Occipital lobe (tissue), 2 donors: Measurements from ENCODE around the gene DAGLB. TPM values are rescaled to one million over a fixed set of nuclear protein-coding genes. Genes with fewer than 3 reads are reported as not detected.
"Not testable (repeated sequence)": the region's sequence is repeated elsewhere in the genome, so short reads cannot be mapped to it uniquely, and the experiment has no call there.

ENCODE experiments used
- DNase-seq: peaks from one replicate; lab custom pipeline; 2025; lab: John Stamatoyannopoulos, UW
- total RNA-seq: library from RNA; depleted of rRNA; stranded (reverse); fragments of >200 nt; gene quantifications from one replicate; pipeline ENCODE4 v1.2.3, GENCODE V29; 2014

The DAGLB gene
- total RNA-seq, 1 donor from 2014 or later = 27.9 TPM

DNA sequence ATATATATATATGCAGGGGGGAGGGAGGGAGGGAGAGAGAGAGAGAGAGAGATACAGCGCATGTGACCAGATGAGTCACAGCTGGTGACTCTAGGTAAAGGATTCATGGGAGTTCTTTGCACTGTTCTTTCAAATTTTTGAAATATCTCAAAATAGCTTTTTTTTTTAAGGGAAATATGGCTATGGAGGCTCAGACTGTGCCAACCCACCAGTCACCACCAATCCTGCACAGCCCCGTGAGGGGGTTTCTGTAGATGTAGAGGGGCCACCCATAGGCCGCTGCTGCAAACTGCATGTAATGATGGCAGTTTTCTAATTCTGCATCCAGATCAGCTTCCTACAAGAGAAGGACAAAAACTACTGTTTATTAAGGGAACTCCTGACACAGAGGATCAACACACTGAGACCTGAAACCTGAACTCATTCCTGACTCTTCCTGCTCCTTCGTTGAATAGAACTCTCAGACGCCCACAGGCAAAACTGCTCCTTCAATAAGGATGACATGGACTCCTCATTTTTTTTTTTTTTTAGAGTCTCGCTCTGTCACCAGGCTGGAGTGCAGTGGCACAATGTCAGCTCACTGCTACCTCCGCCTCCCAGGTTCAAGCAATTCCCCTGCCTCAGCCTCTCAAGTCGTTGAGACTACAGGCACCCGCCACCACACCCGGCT, 17.3 kb downstream of the DAGLB start:
- DNase-seq = peak; percentile 16

DNA sequence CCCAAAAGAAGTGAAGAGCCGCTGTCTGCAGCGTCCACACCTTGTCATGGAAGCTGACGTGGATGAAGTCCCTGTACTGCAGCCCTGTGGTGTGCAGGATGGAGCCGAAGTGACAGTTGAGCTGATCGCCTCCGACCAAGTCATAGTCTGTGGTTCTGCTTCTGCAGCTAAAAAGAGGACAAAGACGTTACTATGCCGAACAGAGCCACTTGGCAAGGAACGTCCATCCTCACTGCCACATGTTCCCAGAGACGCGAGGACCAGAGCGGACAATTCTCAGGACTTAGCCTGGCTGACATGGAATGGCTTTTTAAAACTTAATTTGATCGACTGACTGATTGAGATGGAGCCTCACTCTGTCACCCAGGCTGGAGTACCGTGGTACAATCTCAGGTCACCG, 21.8 kb downstream of the DAGLB start:
- DNase-seq = no peak

DNA sequence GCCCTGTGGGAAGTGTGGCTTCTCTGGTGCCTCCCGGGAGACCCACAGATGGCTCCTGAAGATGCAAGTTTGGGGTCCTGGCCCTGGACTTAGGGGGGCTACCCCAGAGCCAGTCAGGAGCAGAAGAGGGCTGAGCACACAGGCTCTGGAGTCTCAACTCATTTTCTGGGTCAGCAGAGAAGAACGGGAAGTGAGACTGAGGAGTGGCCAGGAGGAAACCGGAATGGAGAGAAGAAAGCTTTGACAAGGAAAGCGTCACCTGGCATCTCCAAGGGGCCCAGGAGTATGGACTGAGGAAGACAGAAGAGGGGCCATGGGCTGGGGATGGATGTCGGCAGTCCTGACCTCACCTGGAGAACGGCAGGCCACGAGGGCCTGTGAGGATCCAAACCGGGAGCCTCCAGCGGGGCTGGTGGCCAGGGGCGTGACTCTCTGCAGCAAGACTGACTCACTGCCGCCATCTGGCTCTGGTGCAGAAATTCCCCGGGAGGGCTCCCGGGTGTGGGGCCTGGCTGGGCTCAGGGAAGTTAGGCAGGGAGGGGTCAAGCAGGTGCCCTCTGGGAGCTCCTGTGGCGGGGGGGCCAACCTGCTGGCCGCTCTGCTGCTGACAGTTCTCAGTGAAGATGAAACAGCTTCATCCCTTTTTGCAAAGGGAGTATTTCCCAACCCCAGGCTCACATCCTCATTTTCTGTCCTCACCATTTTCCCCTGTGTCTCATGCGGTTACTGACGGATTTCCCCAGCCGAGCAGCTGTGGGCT, 23.6 kb downstream of the DAGLB start:
- no peak for DNase-seq

DNA sequence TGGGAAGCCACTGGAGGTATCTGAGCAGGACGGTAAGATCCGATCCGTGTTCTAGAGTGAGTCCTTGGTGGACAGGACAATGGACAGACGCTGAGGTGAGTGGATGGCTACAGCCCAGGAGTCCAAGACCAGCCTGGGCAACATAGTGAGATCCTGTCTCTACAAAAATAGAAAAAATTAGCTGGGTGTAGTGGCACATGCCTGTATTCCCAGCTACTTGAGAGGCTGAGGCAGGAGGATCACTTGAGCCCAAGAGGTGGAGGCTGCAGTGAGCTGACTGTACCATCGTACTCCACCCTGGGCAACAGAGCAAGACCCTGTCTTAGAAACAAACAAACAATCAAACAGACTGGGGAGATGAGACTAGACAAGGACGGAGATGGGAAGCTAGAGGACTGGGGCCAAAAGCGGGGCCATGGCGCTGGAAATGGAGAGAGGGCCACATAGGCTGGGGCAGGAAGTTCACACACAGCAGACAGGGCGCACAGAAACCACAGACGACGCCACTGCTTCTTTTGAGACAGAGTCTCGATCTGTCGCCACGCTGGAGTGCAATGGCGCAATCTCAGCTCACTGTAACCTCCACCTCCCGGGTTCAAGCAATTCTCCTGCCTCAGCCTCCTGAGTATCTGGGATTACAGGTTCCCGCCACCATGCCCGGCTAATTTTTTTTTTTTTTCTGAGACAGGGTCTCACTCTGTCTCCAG, 24.7 kb downstream of the DAGLB start:
- no peak for DNase-seq

DNA sequence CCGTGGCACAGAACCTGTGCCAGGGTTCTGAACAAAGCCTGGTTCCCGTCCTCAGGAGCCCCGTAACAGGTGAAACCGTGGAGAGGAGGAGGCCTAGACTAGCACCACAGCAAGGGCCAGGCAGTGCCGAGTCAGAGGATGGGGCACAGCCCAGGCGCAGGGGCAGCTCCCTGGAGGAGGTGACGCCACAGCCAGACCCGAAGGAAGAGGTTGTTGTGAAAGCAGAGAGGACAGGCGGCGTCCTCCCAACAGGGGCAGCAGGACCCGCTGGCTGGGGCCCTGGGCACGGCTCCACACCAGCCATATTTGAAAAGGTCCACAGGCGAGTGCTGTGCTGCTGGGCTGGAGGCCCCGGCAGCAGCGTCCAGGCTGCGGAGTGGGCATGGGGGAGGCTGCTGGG, 25.7 kb downstream of the DAGLB start:
- no peak for DNase-seq

DNA sequence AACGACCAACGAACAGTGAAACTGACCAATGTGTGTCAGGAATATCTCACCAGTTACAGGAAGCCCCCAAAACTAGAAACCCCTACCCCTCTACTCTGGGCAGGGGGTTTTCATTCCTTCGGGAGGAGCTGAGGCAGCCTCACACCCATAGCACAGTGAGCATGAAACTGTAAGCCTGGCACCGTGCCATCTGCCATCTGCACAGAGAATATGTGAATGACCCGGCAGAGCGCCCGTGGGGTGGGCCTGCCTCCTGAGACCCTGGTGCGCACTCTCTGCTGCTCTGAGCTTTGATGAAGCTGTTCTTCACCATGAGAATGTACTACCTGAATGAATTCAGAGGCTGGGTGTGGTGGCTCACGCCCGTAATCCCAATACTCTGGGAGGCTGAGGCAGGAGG, 27.1 kb downstream of the DAGLB start:
- DNase-seq = no peak

DNA sequence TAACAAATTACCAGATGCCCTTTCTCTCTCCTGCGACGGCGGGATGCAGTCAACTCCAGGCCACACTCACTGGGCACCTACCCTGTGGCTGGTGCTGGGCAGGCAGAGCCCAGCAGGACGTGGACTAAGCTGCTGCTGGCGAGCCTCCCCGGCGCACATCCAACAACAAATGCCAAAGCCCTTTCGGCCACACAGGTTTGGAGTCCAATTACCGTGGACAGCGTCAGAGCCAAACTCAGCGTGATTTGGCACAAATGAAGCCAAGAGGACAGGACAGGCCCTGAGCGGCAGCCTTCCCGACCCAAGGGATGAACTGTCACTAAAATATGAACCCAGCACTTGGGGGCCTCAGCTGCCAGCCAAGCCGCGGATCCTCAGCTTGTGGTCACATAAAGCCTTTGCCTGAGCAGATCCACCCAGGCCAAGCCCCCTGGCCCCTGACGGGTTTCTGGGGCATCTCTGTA, 28.4 kb downstream of the DAGLB start:
- no peak for DNase-seq

DNA sequence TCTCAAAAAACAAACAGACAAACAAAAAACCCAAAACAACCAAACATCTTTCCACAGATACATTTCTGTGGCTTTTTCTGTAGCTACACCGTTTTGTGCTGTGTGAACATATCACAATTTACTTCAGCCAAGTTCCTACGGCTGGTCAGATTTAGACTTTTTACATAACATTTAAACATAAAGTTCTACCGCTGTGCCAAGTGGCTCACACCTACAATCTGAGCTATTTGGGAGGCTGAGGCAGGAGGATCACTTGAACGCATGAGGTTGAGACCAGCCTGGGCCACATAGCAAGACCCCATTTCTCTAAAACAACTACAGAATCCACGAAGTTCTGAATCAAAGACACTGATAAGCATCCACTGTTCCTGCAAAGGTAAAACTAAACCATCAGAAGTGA, 30.3 kb downstream of the DAGLB start:
- DNase-seq = no peak

DNA sequence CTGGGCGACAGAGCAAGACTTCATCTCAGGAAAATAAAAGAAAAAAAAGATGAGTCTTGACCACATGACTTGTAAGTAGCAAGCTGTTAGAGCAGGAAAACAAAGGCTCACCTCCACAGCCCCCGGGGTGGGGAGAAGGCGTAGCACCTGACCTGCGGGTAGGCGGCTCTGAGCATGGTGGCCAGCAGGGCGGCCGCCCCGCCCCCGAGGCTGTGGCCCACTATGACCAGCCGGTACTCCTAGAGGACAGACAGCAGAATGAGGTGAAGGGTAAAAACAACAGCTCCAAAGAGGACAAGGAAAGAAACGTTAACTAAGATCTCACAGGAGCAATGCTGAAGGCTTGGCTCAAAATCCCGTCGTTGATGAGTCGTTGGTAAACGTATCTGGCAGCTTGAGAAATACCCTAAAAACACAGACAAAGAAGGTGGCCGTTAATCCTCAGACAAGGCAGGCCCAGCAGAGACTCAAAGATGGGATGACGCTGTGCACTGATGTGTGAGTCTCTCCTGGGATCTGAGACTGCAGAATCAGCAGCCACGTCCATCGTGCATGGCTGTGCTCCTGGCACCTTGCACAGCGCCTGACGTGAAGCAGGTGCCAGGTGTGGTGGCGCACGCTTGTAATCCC, 31.1 kb downstream of the DAGLB start:
- no peak for DNase-seq

DNA sequence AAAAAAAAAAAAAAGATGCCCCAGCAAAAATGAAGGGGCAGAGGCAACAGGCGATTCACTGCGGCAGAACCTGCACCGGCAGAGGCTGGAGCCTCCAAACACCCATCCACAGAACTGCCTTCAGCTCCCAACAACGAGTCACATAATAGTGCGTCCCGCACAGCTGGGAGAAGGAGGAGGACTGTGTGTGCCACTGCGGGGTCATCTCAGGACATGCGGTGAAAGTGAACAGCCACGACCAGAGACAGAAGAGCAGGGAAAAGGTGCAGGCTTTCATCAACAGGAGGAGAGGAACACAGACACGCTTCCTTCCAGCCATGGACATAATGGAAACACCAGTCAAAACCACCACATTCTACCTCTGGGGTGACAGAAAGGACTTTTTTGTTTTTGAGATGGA, 34.1 kb downstream of the DAGLB start:
- DNase-seq = no peak

DNA sequence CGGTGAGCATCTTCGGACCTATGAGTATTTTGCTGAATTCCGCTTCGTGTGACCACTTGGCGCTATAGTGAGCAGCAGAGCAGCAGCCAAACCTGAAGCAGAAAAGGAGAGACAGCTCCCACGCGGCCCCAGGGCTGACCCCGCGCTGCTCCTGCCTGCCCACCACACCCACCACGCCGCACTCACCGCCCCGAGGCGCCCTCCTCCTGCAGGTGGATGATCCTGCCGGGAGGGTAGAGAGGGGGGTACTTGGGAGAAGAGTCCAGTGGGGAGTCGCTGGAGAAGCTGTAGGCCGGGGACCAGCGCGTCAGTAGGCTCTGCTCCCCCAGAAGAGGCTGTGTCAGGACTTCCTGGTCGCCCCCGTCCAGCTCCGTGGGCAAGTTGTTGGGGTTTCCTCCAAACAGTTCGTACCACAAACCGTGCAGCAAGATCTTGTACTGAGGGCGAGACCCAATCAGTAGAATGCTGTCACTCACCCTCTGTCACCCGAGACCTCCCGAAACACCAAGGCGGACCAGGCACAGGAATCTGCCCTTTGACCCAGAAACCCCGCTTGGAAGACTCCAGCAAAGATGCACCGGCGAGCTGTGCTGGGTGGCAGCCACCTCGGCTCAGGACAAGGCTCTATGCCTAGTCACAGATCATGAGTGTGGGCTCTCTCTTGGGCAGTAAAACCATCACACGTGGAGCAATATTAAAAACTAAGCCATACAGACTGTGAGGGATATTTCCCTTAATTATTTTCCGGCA, 37.6 kb downstream of the DAGLB start:
- no peak for DNase-seq

DNA sequence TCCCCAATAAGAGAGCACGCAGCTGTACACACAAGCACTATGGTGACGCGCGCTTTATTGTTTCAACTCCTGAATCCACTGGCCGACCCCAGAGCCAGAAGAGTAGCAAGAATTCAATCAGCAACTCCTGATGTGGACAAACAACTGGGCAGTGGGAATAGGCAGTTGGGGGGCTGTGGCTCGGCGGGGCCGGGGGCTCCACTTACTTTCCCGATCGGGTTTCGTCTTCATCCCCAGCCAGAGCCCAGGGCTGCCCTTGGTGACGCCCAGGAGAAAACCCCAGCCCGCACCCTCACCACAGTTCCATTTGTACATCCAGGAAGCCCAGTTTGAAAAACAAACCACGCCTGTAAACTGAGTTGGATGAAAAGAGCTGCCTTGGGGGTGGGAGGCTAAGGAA, 38.7 kb downstream of the DAGLB start:
- DNase-seq = no peak

DNA sequence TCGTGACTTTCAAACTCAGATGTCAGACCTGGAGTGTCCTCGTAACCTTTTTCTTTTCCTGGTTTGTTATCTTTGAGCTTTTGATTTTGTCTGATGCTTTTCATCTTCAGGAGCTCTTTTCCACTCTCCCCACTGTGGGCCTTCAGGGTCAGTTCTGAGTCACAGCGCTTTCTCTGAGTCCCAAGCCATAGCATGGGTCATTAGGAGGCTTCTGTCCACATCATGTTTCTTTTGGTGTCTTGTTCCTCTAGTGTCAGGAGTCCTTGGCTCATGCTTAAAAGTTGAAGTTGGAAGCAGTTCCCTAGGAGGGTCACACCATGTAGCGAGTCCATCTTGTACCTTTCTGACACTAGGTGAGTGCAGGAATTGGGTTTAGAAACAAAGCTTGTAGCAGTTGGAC, 40.3 kb downstream of the DAGLB start:
- DNase-seq = no peak

DNA sequence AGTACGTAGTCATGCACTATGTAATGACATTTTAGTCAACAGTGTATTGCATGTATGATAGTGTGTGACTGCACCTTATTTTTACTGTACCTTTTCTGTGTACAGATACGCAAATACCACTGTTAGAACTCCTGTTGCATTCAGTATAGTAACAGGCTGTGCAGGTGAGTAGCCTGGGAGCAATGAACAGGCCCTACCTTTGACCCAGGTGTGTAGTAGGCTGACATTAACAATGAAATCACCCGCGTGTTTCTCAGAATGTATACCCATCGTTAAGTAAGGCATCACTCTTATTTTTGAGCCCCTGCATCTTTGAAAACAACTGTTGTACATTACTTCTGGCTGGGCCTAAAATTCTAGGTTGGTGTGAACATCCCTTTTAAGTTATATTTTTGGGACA, 41.6 kb downstream of the DAGLB start:
- no peak for DNase-seq

DNA sequence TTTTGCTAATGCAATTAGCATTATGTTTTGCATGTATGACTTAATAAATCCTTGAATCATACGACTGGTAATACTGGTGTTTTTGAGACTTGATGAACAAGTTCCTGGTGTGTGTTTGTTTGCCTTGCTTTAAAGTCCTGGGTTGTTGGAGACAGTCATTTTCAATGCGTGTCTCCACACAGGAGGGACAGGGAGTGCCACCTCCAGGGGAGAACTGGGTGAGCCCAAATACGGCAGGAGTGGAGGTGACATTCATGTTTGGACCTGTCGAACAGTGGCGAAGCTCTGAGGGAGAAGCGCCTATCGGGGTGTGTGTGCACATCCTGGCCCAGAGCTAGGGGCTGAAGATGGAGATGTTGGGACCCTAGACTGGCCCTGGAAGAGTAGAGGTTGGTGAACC, 43.8 kb downstream of the DAGLB start:
- no peak for DNase-seq

DNA sequence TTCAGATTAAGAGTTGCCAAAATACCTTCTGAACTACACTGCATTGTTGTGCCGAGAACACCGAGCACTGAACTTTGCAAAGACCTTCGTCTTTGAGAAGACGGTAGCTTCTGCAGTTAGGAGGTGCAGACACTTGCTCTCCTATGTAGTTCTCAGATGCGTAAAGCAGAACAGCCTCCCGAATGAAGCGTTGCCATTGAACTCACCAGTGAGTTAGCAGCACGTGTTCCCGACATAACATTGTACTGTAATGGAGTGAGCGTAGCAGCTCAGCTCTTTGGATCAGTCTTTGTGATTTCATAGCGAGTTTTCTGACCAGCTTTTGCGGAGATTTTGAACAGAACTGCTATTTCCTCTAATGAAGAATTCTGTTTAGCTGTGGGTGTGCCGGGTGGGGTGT, 45.0 kb downstream of the DAGLB start:
- no peak for DNase-seq

DNA sequence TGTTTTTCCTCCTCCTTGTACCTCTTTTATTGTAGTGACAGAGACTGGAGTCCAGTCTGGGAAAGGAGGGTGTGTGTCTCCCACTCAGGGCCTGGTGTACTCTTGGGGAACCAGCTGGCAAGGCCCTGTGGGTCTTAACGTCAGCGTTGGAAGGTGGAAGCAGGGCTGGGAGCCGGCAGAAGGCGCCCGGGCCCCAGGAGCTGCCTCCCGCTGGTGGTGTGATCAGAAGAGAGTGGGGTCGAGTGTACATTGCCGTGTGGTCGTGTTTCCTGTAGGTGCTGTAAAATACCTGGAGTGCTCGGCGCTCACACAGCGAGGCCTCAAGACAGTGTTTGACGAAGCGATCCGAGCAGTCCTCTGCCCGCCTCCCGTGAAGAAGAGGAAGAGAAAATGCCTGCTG, 45.7 kb downstream of the DAGLB start:
- DNase-seq = no peak

DNA sequence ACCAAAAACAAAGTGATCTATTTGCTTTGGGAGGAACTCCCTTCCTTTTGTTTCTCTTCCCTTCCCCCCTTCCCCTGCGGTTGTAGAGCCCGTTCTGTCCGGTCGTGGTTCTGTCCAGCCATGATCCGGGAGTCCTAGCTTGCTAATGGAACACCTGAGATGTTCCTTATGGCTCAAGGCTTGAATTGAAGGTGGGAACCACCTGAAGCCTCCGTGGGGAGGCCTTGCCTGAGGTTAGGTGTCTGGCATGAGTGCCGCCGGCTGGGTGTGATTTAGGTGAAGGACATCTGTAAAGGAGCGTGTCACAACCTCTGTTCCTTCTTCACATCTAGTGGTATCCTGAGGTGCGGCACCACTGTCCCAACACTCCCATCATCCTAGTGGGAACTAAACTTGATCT, 46.2 kb downstream of the DAGLB start:
- DNase-seq = no peak

DNA sequence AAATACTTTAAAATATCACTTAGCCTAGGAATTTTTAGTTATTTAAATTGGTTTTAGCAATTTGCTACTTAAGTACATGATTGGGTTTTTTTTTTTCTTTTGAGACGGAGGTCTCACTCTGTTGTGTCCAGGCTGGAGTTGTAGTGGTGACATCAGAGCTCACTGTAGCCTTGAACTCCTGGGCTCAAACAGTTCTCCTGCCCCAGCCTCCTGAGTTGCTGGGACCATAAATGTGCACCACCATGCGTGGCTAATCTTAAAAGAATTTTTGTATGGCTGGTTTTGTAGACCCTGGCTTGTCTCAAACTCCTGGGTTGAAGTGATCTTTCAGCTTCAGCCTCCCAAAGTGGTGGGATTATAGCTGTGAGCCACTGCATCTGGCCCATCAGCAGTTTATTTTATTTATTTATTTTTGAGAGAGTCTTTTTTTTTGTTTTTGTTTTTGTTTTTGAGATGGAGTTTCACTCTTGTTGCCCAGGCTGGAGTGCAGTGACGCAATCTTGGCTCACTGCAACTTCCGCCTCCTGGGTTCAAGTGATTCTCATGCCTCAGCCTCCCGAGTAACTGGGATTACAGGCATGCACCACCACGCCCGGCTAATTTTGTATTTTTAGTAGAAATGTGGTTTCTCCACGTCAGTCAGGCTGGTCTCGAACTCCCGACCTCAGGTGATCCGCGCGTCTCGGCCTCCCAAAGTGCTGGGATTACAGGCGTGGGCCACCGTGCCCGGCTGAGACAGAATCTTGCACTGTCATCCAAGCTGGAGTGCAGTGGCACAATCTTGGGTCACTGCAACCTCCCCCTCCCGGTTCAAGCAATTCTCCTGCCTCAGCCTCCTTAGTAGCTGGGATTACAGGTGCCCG, 47.3 kb downstream of the DAGLB start:
- DNase-seq = not testable (repeated sequence)

DNA sequence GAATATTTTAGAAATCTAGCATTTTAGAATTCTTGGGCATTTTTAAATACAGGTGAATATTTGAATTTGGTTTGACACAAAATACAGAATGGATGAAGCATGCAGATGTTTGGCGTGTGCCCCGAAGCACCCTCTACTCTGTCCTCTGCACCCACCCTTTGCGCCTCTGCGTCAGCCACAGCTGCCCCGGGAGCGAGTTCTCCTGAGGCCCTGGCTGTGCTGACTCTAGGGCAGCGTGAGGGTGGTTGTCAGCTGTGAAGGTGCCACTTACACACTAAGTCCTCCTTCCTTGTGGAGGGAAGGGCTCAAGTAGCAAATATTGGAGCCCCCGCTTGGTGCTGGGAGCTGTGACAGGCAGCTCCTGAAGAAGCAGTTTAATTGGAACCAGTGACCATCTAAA, 48.4 kb downstream of the DAGLB start:
- no peak for DNase-seq
